ENCODE data around the gene CEBPE.

GRCh38 chr14:23104070-23104590 lies 14.9 kb downstream of the CEBPE start:
- TF ChIP-seq ZC3H10 (CRISPR knock-in tag; IDR thresholded peaks at IDR 0.05) (no peak), SNAI2 (CRISPR knock-in tag; IDR thresholded peaks at IDR 0.05) (no peak)
- TF ChIP-seq, protein P1, sequence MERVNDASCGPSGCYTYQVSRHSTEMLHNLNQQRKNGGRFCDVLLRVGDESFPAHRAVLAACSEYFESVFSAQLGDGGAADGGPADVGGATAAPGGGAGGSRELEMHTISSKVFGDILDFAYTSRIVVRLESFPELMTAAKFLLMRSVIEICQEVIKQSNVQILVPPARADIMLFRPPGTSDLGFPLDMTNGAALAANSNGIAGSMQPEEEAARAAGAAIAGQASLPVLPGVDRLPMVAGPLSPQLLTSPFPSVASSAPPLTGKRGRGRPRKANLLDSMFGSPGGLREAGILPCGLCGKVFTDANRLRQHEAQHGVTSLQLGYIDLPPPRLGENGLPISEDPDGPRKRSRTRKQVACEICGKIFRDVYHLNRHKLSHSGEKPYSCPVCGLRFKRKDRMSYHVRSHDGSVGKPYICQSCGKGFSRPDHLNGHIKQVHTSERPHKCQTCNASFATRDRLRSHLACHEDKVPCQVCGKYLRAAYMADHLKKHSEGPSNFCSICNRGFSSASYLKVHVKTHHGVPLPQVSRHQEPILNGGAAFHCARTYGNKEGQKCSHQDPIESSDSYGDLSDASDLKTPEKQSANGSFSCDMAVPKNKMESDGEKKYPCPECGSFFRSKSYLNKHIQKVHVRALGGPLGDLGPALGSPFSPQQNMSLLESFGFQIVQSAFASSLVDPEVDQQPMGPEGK (CRISPR knock-in tag; IDR thresholded peaks at IDR 0.05; ENCODE audit: borderline replicate concordance), result no peak
